Neuronal stem cell (in vitro differentiated cells): ENCODE results near the gene MLIP.

ENCODE experiments used
- DNase-seq: peaks from one replicate; pipeline ENCODE4 v3.0.0-alpha.2; 2013; ENCODE audit warnings: low spot score
- H2AFZ ChIP-seq: one replicate; pipeline ENCODE4 v1.6.1; 2013; ENCODE audit warnings: mild to moderate bottlenecking, low read length, inconsistent platforms
- H2AK5ac ChIP-seq: 2 replicates; pipeline ENCODE4 v1.6.1; 2013; ENCODE audit warnings: low read depth, mild to moderate bottlenecking, inconsistent platforms, low read length, moderate library complexity, mixed read lengths
- H2BK120ac ChIP-seq: 2 replicates; pipeline ENCODE4 v1.6.1; 2013; ENCODE audit warnings: low read depth, mild to moderate bottlenecking, inconsistent platforms, low read length, moderate library complexity, mixed read lengths
- H2BK12ac ChIP-seq: one replicate; pipeline ENCODE4 v1.6.1; 2013; ENCODE audit warnings: low read length, inconsistent platforms
- H2BK15ac ChIP-seq: 2 replicates; pipeline ENCODE4 v1.6.1; 2013; ENCODE audit warnings: mild to moderate bottlenecking, low read length, inconsistent platforms, mixed read lengths
- H2BK5ac ChIP-seq: one replicate; pipeline ENCODE4 v1.6.1; 2013; ENCODE audit warnings: inconsistent platforms, mild to moderate bottlenecking, low read length, moderate library complexity
- H3K14ac ChIP-seq: one replicate; pipeline ENCODE4 v1.6.1; 2013; ENCODE audit warnings: low read length, inconsistent platforms
- H3K18ac ChIP-seq: 2 replicates; pipeline ENCODE4 v1.6.1; 2013; ENCODE audit warnings: low read length, inconsistent platforms
- H3K23ac ChIP-seq: 2 replicates; pipeline ENCODE4 v1.6.1; 2013; ENCODE audit warnings: low read depth, mild to moderate bottlenecking, mixed read lengths, low read length, inconsistent platforms; ENCODE audit not compliant: poor library complexity
- H3K27ac ChIP-seq: replicated peaks from 3 replicates; pipeline ENCODE4 v1.5.1; 2013; ENCODE audit warnings: low read length, inconsistent platforms
- H3K27me3 ChIP-seq, 3 experiments: 2 replicates each; pipeline ENCODE4 v1.6.1; 2013; ENCODE audit warnings: low read length in 3 of 3, mild to moderate bottlenecking in 2 of 3, inconsistent platforms in 1 of 3, low read depth in 1 of 3, mixed read lengths in 1 of 3, moderate library complexity in 1 of 3; ENCODE audit not compliant: control insufficient read depth in 3 of 3, insufficient read depth in 3 of 3
- H3K36me3 ChIP-seq, 2 donors: replicated peaks in 1 of 2; 2 replicates each; pipeline ENCODE4 v1.6.1; 2013; ENCODE audit warnings: low read length in 2 of 2; ENCODE audit not compliant: control insufficient read depth in 2 of 2, insufficient read depth in 2 of 2
- H3K4ac ChIP-seq: 2 replicates; pipeline ENCODE4 v1.6.1; 2013; ENCODE audit warnings: inconsistent platforms, mild to moderate bottlenecking, low read length, moderate library complexity
- H3K4me1 ChIP-seq, 2 donors: 1 replicate in 1 of 2; 2 replicates in 1 of 2; pipeline ENCODE4 v1.6.1; 2013; ENCODE audit warnings: low read length in 2 of 2, low read depth in 1 of 2; ENCODE audit not compliant: control insufficient read depth in 2 of 2, insufficient read depth in 1 of 2
- H3K4me2 ChIP-seq: one replicate; pipeline ENCODE4 v1.6.1; 2013; ENCODE audit warnings: mild to moderate bottlenecking, low read length, inconsistent platforms; ENCODE audit not compliant: insufficient read depth, poor library complexity, severe bottlenecking
- H3K4me3 ChIP-seq, 2 donors: 2 replicates each; pipeline ENCODE4 v1.5.1; 2013; ENCODE audit warnings: low read length in 2 of 2, mild to moderate bottlenecking in 2 of 2, inconsistent platforms in 1 of 2, moderate library complexity in 1 of 2
- H3K79me1 ChIP-seq: one replicate; pipeline ENCODE4 v1.6.1; 2013; ENCODE audit warnings: low read depth, mild to moderate bottlenecking, inconsistent platforms, low read length, moderate library complexity
- H3K9ac ChIP-seq: one replicate; pipeline ENCODE4 v1.6.1; 2013; ENCODE audit warnings: mild to moderate bottlenecking, low read depth, low read length, inconsistent platforms; ENCODE audit not compliant: poor library complexity
- H3K9me3 ChIP-seq, 2 donors: replicated peaks in 1 of 2; 2 replicates each; pipeline versions ENCODE3 to v1.6.1; 2013; ENCODE audit warnings: low read length in 2 of 2, mild to moderate bottlenecking in 2 of 2, inconsistent platforms in 1 of 2, low read depth in 1 of 2, mixed read lengths in 1 of 2, moderate library complexity in 1 of 2; ENCODE audit not compliant: control insufficient read depth in 2 of 2, insufficient read depth in 1 of 2
- H4K8ac ChIP-seq: one replicate; pipeline ENCODE4 v1.6.1; 2013; ENCODE audit warnings: low read depth, mild to moderate bottlenecking, inconsistent platforms, low read length, moderate library complexity
- H4K91ac ChIP-seq: one replicate; pipeline ENCODE4 v1.6.1; 2013; ENCODE audit warnings: low read length, low read depth, mild to moderate bottlenecking, inconsistent platforms; ENCODE audit not compliant: poor library complexity
- WGBS, 2 donors: extraction: QIAGEN DNeasy Blood & Tissue Kit; methylation state at CpG; one replicate each; pipeline ENCODE4 v1.1.7; 2013; ENCODE audit warnings: missing lambda C conversion rate in 2 of 2, mixed read lengths in 1 of 2; ENCODE audit not compliant: insufficient read length in 2 of 2, insufficient replicate concordance in 1 of 2; ENCODE audit errors: extremely low coverage in 2 of 2; 5-methylcytosine and 5-hydroxymethylcytosine counted together

MLIP gene

DNA sequence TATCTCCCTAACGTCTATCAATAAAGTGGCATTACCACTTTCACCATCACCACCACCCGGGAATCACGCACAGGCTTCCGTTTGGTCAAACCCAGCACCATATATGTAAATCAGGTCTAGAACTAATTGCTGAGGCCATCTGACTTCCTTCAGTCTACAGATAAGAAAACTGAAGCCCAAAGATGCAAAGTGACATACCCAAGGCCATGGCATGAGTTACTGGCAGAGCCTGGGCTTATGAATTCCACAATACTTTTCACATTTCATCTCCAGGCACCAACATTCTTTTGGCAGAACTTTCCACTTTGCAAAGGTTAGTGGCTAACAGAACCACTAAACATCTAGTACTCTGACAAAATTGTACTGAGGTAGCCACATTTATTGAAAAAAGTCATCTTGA lies 132.5 kb downstream of the MLIP start:
- Histone ChIP-seq H3K18ac (no peak overlapping the region), H4K8ac (no peak overlapping the region), H3K4me3 (no peak overlapping the region), H3K14ac (no peak overlapping the region), H4K91ac (no peak overlapping the region), H3K79me1 (no peaks in the 10 kb centered on the region), H3K23ac (no peak overlapping the region), H2BK15ac (no peak overlapping the region), H2AK5ac (no peak overlapping the region), H3K4ac (no peak overlapping the region), H3K27ac (no peak overlapping the region), H3K27me3 (no peaks in the 10 kb centered on the region), H3K36me3 (no peaks in the 10 kb centered on the region), H3K9me3 (no peaks in the 10 kb centered on the region), H2BK12ac (no peak overlapping the region), H3K4me1 (no peaks in the 10 kb centered on the region), H2BK120ac (no peak overlapping the region), H2BK5ac (no peak overlapping the region), H3K9ac (no peak overlapping the region), H2AFZ (no peak overlapping the region), H3K4me2 (no peak overlapping the region)
- no peak for DNase-seq
- WGBS, 2 donors, result no CpG with 5 or more reads among the region's 4 CpGs

- H3K9me3 ChIP-seq, result no peaks in the 10 kb centered on the region
- H3K36me3 ChIP-seq, result no peaks in the 10 kb centered on the region
- H3K14ac ChIP-seq, result no peak overlapping the region
- H4K8ac ChIP-seq, result no peak overlapping the region
- no peak overlapping the region for H3K9ac ChIP-seq
- no peak overlapping the region for H2BK12ac ChIP-seq
- no peak overlapping the region for H2BK5ac ChIP-seq
- H3K27ac ChIP-seq, result no peak overlapping the region
- no peak overlapping the region for H2BK15ac ChIP-seq
- no peak overlapping the region for H2AK5ac ChIP-seq
- no peaks in the 10 kb centered on the region for H3K27me3 ChIP-seq
- no peak overlapping the region for H3K4me3 ChIP-seq
- no peak overlapping the region for H4K91ac ChIP-seq
- H3K79me1 ChIP-seq, result no peaks in the 10 kb centered on the region
- no peak overlapping the region for H3K23ac ChIP-seq
- no peak overlapping the region for H2AFZ ChIP-seq
- H3K4me2 ChIP-seq, result no peak overlapping the region
- WGBS, 2 donors, result no CpG with 5 or more reads among the region's 1 CpG
- no peak for DNase-seq
- H3K18ac ChIP-seq, result no peak overlapping the region
- no peaks in the 10 kb centered on the region for H3K4me1 ChIP-seq
- H2BK120ac ChIP-seq, result no peak overlapping the region
- no peak overlapping the region for H3K4ac ChIP-seq
Observed at GRCh38 chr6:54244430-54244829, 133.2 kb downstream of the MLIP start.

DNA sequence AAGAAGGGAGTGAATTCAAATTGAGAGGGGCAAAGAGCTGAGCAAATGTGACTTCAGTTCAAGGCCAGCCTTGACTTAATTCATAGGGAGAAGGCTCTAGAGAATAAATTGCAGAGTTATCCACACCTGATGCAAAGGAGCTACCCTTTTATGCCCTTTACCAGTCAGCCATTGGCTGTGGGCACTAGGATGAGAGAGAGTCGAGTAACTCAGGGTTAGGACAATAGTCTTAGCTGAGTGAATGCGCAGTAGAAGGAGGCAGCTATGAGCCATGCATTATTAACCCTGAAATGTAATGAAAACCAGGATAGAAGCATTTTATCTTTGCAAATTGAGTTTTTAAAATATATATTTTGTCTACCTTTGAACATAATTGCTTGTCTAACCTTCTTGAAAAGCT lies 134.0 kb downstream of the MLIP start:
- DNase-seq, result no peak
- Histone ChIP-seq H3K4me2 (no peak overlapping the region), H3K27me3 (no peaks in the 10 kb centered on the region), H3K79me1 (no peaks in the 10 kb centered on the region), H2AK5ac (no peak overlapping the region), H3K36me3 (no peaks in the 10 kb centered on the region), H3K9me3 (no peaks in the 10 kb centered on the region), H3K9ac (no peak overlapping the region), H4K8ac (no peak overlapping the region), H2BK15ac (no peak overlapping the region), H3K18ac (no peak overlapping the region), H4K91ac (no peak overlapping the region), H3K4ac (no peak overlapping the region), H2BK120ac (no peak overlapping the region), H3K4me3 (no peak overlapping the region), H3K27ac (no peak overlapping the region), H3K14ac (no peak overlapping the region), H2BK12ac (no peak overlapping the region), H3K23ac (no peak overlapping the region), H2AFZ (no peak overlapping the region), H2BK5ac (no peak overlapping the region), H3K4me1 (no peaks in the 10 kb centered on the region)
- WGBS, 2 donors, result no CpG with 5 or more reads among the region's 2 CpGs

- H2BK15ac ChIP-seq, result no peak overlapping the region
- no peak overlapping the region for H3K9ac ChIP-seq
- no peak overlapping the region for H2AFZ ChIP-seq
- H2BK12ac ChIP-seq, result no peak overlapping the region
- no peaks in the 10 kb centered on the region for H3K79me1 ChIP-seq
- H3K4ac ChIP-seq, result no peak overlapping the region
- H3K14ac ChIP-seq, result no peak overlapping the region
- H2AK5ac ChIP-seq, result no peak overlapping the region
- no peaks in the 10 kb centered on the region for H3K36me3 ChIP-seq
- H4K8ac ChIP-seq, result no peak overlapping the region
- H3K4me3 ChIP-seq, result no peak overlapping the region
- no peak overlapping the region for H3K23ac ChIP-seq
- H3K4me1 ChIP-seq, result no peaks in the 10 kb centered on the region
- no peak for DNase-seq
- no peak overlapping the region for H4K91ac ChIP-seq
- no peak overlapping the region for H3K27ac ChIP-seq
- H3K18ac ChIP-seq, result no peak overlapping the region
- no peak overlapping the region for H3K4me2 ChIP-seq
- no peak overlapping the region for H2BK120ac ChIP-seq
- no peaks in the 10 kb centered on the region for H3K27me3 ChIP-seq
- no peak overlapping the region for H2BK5ac ChIP-seq
- H3K9me3 ChIP-seq, result no peaks in the 10 kb centered on the region
Observed at GRCh38 chr6:54248319-54248718, 137.1 kb downstream of the MLIP start.
